NCI-H1092 treated with DMSO at 0.1 percent for 48 hours (cell line): Measurements from ENCODE around the gene ARID3B.
"Not testable (repeated sequence)": the region's sequence is repeated elsewhere in the genome, so short reads cannot be mapped to it uniquely, and the experiment has no call there.

ENCODE experiments used
- DNase-seq: peaks from one replicate; lab custom pipeline; 2025; lab: John Stamatoyannopoulos, UW

The ARID3B gene, protein sequence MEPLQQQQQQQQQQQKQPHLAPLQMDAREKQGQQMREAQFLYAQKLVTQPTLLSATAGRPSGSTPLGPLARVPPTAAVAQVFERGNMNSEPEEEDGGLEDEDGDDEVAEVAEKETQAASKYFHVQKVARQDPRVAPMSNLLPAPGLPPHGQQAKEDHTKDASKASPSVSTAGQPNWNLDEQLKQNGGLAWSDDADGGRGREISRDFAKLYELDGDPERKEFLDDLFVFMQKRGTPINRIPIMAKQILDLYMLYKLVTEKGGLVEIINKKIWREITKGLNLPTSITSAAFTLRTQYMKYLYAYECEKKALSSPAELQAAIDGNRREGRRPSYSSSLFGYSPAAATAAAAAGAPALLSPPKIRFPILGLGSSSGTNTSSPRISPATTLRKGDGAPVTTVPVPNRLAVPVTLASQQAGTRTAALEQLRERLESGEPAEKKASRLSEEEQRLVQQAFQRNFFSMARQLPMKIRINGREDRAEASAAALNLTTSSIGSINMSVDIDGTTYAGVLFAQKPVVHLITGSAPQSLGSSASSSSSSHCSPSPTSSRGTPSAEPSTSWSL

DNA sequence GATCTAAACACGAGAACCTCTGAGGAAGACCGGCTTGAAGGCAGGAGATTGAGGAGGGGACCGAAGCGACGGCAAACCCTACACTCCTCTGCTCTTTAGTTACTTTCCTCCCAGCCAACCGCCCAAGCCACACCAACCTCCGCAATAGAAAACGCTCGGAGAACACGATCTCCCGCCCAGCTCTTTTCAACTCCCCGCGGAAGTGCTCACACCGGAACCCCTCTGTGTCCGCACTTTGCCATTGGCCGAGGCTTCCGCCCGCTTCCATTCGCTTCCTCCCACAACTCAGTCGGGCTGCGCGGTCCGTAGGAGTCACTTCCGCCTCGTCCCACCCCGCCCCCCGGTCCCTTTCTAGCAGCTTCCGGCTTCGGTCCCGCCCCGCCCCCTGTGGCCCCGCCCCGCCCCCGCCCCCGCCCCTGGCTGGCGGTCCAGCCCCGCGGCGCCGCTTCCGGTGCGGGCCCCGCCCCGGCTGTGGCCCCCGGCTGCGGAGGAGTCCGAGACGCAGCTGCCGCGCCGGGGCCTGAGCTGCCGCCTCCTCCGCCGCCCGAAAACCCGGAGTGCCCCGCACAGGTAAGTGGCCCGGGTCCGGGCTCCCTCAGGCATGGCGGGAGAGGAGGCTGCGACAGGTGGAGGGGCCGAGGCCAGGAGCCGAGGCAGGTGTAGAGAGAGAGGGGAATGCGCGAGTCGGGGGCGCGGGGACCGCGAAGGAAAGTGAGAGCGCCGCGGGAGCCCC lies at the start of gene ARID3B:
ARID3B (plus strand) TSS at position 460 of the 733 bp plus-strand sequence. CDS start 2,717 bp downstream, outside the sequence.
- peak; percentile 91 for DNase-seq

DNA sequence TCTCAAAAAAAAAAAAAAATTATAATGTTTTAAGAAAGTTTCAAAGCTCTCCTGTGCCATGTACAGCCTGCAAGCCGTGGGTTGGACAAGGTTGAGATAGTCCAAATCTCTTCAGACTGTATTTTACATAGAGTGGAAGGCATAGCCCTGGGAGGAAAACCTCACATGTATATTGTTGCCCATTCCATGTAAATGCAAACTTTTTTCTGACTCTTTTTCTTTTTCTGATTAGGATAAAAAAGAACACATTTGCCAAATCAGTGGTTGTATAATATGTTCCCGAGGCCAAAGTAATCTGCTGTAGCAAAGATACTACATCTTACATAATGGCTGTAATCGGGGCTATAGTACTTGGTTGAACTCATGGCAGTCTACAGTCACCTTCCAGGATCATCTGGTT lies 44.4 kb upstream of the ARID3B start:
- DNase-seq: no peak

DNA sequence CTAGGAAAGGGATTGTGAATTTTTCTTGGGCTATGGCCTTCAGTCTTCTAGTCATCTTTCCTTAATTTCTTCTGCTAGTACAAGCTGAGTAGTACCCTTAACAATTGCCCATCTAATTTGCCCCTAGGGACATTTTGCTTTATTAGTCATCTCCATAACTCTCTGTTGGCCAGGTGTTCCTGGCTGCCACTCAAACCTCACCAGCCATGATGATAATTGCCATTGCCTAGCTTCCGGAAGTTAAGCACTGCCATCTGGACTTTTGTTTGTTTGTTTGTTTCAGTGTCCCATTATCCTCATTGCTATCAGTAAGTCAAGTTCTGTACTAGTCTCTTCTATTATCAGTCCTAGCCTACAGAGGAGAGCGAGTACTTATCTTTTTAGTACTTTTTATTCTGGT lies 43.4 kb upstream of the ARID3B start:
- peak; percentile 86 for DNase-seq

DNA sequence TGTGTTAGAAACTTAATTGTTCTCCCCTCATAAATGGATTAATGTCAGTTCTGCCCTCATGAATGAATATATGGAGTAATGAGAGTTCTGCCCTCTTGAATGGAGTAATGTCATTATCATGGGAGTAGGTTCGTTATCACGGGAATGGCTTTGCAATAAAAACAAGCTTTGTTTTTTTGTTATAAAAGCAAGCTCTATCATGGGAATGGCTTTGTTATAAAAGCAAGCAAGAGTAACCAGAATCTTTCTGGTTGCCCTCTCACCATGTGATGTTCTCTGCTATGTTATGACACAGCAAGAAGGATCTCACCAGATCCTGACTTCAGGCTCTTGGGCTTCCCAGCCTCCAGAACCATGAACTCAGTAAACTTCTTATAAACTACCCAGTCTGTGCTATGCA lies 41.7 kb upstream of the ARID3B start:
- DNase-seq: no peak

DNA sequence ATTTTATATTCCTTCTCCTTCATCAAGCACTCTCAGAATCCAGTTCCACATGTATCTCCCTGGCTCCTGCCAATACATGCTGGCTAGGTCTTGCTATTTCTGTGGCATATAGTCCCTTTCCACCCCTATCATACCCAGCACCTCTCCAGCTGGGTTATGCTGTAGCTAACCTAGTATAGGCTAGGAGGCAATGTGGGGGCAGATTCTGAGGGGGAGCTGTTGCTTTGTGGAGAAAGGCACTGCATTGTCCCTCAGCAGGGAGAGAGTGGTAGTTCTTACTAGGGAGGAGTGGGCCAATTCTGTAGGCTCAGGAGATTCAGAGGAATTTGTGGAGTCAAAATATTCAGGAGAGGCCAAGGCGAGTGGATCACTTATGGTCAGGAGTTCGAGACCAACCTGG lies 40.6 kb upstream of the ARID3B start:
- no peak for DNase-seq

DNA sequence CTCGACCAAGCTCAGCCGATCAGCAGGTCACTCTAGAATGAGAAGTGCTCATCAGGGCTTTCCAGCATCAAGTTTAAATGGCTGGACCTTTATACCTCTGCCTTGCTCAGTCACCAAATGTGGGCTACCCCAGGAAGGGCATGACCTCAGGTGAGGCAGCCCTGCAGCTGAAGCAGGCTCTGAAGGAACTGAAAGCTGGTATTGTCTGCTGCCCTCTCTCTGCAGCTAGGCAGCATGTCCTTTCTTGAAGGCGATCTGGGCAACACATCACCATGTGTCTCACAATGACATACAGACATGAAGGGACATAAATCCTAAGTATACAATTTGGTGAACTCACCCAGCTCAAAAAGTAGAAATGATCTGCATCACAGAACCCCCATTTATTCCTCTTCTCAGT lies 38.7 kb upstream of the ARID3B start:
- DNase-seq: no peak

DNA sequence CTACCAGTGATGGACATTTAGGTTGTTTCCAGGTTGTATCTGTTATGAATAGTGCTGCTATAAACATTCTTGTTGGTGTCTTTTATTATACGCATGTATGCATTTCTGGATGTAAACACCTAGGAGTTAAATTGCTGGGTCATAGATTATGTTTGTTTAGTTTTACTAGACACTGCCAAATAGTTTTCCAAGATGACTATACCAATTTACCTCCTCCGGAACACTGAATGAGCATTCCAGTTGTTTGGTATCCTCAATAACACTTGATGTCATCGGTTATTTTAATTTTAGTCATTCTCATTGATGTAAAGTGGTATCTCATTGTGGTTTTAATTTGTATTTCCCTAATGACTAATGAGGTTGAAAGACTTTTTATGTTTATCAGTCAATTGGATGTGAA lies 36.6 kb upstream of the ARID3B start:
- no peak for DNase-seq

DNA sequence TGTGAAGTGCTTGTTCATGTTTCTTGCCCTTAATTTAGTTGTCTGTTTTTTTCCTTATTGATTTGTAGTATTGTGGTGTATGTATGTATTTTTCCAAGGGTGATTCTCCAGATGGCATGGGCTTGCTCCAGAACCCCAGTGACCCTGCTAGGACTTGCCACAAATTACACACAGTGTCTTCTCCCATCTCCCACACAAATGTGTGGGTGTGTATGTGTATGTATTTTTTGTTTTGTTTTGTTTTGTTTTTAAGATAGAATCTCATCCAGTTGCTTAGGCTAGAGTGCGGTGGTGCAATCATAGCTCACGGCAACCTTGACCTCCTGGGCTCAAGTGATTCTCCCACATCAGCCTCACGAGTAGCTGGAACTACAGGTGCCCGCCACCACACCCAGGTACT lies 36.2 kb upstream of the ARID3B start:
- no peak for DNase-seq

DNA sequence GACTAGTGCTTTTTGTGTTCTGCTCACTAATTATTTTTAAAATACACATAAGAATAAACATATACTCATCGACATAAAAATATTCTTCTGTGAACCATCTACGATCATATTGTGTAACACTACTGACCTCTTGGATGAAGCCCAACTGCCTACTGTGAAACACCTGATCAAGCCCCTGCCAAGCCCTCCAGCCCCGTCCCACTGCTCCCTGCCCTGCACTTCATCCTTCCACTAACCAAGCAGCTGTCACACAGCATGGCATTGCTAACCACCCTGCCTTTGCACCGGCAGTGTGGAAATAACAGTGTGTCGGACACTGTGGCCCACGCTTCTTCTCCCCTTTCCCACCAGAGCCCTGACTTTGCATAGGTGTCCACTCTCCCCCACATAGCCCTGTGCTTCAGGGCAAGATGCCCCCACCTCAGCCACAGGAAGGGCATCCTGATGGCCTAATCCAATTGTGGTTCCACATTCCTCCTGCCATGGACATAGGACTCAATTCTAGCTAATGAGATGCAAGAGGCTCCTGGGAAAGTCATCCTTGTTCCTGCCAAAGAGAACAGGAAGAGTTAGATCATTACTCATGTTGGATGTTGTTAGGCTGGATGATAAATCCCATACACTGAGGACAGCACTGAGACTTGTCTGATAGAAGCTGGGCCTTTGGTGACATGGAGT lies 35.0 kb upstream of the ARID3B start:
- DNase-seq: peak; percentile 8

DNA sequence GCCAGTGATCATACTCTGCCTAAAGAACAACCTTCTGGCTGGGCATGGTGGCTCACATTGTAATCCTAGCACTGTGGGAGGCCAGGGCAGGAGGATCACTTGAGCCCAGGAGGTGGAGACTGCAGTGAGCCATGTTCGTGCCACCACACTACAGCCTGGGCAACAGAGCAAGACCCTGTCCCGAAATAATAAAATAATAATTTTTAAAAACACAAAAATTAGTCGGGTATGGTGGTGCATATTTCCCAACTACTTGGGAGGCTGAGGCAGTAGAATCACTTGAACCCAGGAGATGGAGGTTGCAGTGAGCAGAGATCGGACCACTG lies 34.5 kb upstream of the ARID3B start:
- DNase-seq: no peak

DNA sequence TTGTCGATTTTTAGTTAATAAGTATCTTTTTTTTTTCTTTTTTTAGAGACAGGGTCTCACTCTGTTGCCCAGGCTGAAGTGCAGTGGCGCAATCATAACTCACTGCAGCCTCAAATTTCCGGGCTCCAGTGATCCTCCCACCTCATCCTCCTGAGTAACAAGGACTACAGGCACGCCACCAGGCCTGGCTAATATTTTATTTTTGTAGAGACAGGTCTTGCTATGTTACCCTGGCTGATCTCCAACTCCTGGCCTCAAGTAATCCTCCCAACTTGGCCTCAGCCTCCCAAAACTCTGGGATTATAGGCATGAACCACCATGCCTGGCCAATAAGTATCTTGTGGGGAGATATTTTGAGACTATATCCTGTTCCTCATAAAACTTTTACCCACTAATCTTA lies 29.4 kb upstream of the ARID3B start:
- no peak for DNase-seq

DNA sequence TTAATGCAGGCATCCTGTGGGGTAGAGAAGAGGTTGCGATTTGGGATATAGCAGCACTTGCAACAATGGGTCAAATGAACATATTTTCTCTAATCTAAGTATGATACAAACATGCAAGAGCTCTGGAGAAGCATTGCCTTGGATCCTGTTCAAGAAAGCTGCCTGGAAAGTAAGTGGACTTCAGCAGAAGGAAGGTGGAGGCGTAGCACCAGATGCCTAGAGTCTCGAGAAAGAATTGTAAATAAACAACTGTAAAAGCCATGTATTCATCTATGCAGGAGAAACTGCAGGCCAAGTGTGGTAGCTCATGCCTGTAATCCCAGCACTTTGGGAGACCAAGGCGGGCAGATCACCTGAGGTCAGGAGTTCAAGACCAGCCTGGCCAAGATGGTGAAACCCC lies 27.0 kb upstream of the ARID3B start:
- not testable (repeated sequence) for DNase-seq

DNA sequence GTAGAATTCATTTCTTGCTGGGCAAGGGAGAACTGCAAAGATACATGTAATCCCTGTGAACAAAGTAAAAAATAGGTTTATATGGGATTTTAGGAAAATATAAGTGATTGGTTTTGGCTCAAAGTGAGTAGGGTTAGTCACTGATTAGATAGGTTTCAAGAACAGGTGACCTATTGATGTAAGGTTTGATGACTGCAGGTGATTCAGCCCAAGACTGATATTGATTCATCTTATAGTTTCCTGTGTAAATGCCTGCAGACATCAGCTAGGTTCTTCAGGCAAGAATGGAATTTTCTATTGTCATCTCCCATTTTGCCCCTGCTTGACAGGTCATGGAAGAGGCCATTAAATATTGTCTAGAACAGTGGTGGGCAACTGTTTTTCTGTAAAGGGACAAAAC lies 23.9 kb upstream of the ARID3B start:
- DNase-seq: no peak

DNA sequence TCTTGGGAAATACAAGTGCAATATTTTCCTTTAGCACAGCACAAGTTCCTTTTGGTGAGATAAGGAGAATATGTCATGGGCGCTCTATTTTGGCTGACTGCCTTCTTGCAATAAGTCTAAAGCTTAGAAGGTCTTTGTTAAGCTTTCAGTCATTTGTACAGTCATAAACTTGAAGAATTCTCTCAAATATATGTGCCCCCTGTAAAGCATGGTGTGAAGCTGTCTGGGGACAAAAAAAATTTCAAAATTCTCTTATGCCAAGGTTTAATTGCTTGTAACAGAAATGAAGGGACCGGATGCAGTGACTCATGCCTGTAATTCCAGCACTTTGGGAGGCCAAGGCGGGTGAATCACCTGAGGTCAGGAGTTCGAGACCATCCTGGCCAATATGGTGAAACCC lies 21.7 kb upstream of the ARID3B start:
- no peak for DNase-seq

DNA sequence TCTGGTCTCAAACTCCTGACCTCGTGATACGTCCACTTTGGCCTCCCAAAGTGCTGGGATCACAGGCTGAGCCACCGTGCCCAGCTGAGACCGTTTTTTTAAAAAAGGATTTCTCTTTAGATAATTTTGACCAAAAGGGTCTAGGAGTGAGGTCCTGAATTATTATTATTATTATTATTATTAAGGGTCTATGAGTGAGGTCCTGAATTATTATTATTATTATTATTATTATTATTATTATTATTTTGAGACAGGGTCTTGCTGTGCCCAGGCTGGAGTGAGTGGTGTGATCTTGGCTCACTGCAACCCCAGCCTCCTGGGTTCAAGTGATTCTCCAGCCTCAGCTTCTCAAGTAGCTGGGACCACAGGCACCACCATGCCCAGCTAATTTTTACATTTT lies 20.6 kb upstream of the ARID3B start:
- DNase-seq: no peak

DNA sequence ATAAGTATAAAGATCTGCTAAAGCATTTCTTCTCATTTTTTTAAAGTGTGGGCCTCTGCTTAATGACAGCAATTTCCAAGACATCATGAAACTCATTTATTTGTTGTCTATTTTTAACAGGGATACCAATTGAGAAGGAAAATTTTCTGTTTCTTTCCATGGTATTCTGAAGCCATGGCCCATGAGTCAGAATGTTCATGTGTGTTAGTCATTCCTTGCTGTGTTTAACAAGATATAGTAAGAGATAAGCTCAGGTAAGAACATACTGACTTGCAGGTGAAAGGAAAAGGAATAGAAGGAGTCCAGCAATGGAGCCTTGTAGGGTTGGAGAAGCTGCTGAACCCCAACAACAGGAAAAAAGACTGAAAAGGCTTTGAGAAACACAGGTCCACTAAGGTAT lies 17.0 kb upstream of the ARID3B start:
- DNase-seq: no peak

DNA sequence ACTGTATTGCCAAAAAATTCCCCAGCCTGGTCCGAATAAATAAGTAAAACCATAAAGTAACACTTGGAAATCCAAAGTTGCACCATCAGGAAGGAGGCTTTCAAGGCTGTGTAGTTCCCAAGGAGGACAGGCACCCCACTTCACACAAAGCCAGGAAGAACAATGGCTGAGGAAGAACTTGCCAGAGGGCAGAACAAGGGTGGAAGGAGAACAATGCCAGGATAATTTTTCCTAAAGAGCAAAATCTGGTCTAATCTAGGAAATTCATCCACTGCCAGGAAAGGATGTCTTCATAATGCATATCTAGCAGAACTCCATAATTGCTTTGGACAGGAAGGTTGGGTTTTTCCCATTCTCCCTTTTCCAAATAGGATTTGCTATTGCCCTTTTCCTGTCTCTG lies 15.7 kb upstream of the ARID3B start:
- DNase-seq: no peak

DNA sequence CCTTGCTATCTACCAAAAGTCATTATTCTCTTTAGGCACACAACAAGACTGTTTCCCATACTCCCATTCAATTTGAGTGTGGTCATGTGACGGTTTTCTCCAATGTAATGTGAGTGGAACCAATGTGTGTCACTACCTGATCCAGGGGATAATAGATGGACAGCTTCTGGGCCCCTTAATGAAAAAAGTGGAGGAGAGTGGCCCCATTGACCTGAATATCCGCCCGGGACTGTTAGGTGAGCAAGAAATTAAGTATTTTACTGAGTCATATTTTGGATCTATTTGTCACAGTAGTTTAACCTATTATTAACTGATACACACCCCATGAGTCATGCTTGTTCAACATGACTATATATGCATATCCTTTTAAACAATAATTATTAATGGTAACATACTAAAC lies 15.1 kb upstream of the ARID3B start:
- DNase-seq: no peak

DNA sequence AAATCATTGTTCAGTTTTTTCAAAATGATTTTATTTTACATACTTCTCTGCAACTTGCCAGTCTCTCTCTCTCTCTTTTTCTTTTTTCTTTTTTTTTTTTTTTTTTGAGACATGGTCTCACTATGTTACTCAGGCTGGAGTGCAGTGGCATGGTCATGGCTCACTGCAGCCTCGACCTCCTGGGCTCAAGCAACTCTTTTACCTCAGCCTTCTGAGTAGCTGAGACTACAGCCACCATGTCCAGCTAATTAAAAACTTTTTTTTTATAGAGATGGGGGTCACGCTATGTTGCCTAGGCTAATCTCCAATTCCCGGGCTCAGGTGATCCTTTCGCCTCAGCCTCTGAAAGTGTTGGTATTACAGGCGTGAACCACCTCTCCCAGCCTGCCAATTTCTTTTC lies 12.1 kb upstream of the ARID3B start:
- no peak for DNase-seq

DNA sequence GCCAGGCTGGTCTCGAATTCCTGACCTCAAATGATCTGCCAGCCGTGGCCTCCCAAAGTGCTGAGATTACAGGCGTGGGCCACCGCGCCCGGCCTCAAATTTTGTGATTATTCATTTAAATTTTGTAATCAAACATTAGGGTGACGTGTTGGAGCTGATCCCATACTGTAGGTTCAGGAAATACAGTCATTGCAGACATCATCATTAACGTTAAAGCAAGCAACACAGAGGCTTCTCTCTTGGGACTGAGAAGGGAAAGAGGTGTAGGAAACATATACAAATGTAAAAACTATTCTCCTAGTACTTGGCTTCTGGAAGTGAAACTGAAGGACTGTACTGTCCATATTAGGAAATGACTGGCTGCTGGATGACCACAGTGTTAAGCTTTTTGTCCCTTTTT lies 11.1 kb upstream of the ARID3B start:
- no peak for DNase-seq

DNA sequence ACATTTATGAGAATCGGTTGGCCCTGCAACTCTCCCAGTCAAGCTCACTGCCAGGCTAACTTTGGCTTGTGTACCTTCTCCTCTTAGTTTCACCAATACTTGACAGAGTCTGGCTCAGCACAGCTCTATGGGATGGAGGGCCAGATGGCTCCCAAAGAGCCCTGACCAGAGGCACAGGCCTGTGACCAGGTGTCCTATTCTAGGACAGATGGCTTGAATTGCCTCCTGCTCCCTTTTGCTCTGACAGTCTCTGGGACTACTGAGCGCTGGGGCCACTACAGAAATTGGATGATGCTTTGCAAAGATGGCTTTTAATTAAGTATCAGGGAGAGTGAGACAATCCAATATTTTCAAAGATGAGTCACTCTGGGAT lies 10.3 kb upstream of the ARID3B start:
- no peak for DNase-seq

DNA sequence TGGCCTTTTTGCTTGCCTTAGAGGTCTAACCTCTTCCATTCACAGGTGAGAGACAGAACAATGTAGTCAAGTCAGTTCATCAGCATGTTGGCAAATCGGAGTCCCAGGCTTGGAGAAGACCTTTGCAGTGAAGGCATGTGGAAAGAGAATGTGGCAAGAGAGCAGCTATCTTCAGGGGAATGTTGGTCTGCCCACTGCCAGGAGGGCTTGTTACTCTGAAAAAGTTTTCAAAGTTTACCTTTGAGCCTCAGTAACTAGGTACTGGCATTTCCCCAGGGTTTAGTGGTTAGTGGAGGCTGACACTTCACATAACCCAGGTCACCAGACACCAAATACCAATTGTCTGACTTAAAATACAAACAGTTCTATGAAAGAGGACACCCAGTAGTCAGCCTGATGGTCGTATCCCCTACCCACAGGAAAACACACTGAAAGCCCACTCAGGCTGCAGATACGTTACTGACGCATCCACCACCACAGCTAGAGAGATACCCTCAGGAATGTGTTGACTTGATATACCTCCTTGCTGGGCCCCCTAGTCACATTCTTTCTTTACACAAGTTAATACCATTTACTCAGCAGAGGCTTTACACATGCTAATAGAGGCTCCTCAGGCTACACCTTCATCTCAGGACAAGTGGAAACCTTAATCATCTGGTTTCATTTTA lies 9.7 kb upstream of the ARID3B start:
- DNase-seq: no peak
